Calu3 (cell line): ENCODE measurements around the gene GRPEL1. TPM values are rescaled to one million over a fixed set of nuclear protein-coding genes. Genes with fewer than 3 reads are reported as not detected.
"Not testable (repeated sequence)": the region's sequence is repeated elsewhere in the genome, so short reads cannot be mapped to it uniquely, and the experiment has no call there.

ENCODE experiments used
- BruUV-seq: library from RNA; stranded (reverse); fragments of 400-500 nt; replicated peaks from 2 replicates; lab custom pipeline; 2021; lab: Mats Ljungman, UMichigan
- CTCF ChIA-PET: fragments of 300-600 bp; sonication (Branson Sonifier 250); formaldehyde crosslinking; loops from one replicate; lab custom pipeline; 2022; ENCODE audit warnings: antibody characterized with exemption; lab: Charles Lee
- DNase-seq: peaks from one replicate; pipeline ENCODE4 v3.0.0; 2022
- H3K27ac Mint-ChIP-seq: one replicate; pipeline ENCODE4 v1.8.0; 2022; ENCODE audit warnings: mixed read lengths; ENCODE audit not compliant: unreplicated experiment
- H3K27me3 Mint-ChIP-seq: one replicate; pipeline ENCODE4 v1.8.0; 2022; ENCODE audit warnings: mixed read lengths; ENCODE audit not compliant: unreplicated experiment
- H3K36me3 Mint-ChIP-seq: one replicate; pipeline ENCODE4 v1.8.0; 2022; ENCODE audit warnings: mild to moderate bottlenecking, moderate library complexity, mixed read lengths; ENCODE audit not compliant: insufficient read depth, unreplicated experiment
- H3K4me1 Mint-ChIP-seq: one replicate; pipeline ENCODE4 v1.8.0; 2022; ENCODE audit warnings: mild to moderate bottlenecking, low read depth, mixed read lengths; ENCODE audit not compliant: unreplicated experiment
- H3K4me3 Mint-ChIP-seq: one replicate; pipeline ENCODE4 v1.8.0; 2022; ENCODE audit warnings: mild to moderate bottlenecking, low read depth, moderate library complexity, mixed read lengths; ENCODE audit not compliant: unreplicated experiment
- H3K9me3 Mint-ChIP-seq: one replicate; pipeline ENCODE4 v1.8.0; 2022; ENCODE audit warnings: low read depth, mixed read lengths; ENCODE audit not compliant: unreplicated experiment
- intact Hi-C: fragments of 100-400 bp; cut with micrococcal nuclease; formaldehyde crosslinking; loops from one replicate; pipeline ENCODE4 v1.10.0; 2022; ENCODE audit not compliant: unreplicated experiment
- total RNA-seq: library from RNA; stranded (reverse); gene quantifications from 2 replicates; pipeline ENCODE4 v1.2.3, GENCODE V29; 2022
- TF ChIP-seq, protein P1 (sequence below): fragments of 200-600 bp; IDR thresholded peaks from one replicate; pipeline ENCODE4 v1.8.0; 2022; ENCODE audit warnings: antibody characterized with exemption; ENCODE audit not compliant: unreplicated experiment

Gene GRPEL1
- total RNA-seq, 1 experiment from 2014 or later = 32.2 TPM

DNA sequence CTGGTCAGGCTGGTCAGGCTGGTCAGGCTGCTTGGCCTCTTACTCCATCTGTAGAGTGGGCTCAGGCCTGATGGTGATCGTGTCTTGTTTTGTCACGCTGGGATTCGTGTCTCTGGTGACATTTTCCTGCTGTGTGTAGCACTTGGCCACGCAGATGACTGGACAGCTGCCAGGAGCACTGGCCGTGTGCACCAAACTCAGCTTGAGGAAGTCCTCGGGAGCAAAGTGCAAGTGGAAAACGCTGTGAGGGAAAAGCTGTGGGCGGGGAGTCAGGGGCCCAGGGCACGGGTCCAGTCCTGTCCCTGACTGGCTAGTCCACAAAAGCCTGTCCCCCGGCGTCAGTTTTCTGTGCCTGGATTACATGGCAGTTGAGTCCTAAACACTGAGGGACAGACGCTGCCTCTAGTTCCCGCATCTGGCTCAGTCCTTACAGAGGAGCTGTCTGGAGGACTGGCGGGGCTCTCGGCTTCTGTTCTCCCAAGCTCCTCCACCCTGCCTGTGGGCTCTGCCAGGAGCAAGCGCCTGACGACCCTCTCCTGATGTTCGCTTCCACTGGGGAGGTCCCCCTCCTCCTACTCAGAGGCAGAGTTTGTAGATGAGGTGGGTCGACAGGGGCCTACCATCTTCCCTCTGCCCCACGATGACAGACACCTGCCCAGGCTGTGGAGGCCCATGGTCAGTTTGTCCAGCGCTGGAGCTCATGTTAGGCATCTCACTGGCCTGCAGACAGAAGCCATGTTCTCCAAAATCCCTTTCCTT lies 35.9 kb upstream of the GRPEL1 start:
- Mint-ChIP-seq H3K4me3 (peak overlapping the region; percentile 79), H3K27me3 (peaks cover 4% of the 10 kb centered on the region), H3K36me3 (peaks cover 13% of the 10 kb centered on the region), H3K9me3 (no peaks in the 10 kb centered on the region), H3K4me1 (peaks cover 7% of the 10 kb centered on the region), H3K27ac (no peak overlapping the region)
- CTCF ChIA-PET = no interaction called here
- no TSS peak for BruUV-seq
- intact Hi-C loops = no loop called here
- peak; percentile 18 for DNase-seq
- TF ChIP-seq, protein P1, sequence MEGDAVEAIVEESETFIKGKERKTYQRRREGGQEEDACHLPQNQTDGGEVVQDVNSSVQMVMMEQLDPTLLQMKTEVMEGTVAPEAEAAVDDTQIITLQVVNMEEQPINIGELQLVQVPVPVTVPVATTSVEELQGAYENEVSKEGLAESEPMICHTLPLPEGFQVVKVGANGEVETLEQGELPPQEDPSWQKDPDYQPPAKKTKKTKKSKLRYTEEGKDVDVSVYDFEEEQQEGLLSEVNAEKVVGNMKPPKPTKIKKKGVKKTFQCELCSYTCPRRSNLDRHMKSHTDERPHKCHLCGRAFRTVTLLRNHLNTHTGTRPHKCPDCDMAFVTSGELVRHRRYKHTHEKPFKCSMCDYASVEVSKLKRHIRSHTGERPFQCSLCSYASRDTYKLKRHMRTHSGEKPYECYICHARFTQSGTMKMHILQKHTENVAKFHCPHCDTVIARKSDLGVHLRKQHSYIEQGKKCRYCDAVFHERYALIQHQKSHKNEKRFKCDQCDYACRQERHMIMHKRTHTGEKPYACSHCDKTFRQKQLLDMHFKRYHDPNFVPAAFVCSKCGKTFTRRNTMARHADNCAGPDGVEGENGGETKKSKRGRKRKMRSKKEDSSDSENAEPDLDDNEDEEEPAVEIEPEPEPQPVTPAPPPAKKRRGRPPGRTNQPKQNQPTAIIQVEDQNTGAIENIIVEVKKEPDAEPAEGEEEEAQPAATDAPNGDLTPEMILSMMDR = no peak

DNA sequence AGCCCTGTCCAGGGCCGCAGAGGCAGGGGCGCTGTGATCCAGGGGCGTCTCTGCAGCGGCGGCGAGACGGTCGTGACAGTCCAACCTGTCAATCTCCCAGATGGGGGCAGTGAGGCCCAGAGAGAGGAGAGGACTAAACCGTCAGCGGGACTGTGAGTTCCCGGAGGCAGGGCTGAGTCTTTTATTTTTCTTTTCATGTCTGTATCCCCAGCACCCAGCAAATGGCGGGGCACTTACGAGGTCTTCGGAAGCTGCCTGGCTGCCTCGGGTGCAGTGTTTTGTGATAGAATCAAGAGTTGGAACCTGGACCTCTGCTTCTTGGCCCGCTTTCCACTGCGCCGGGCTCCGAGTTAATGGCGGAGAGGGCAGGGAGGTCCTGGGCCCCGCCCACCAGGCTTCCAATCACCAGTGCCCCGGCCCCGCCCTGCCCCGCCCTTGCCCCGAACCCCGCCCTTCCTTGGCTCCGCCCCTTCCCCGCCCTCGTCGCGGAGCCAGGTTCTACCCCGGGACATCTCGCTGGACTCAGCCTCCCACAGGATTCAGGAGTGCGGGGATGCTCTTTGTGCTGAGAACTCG lies 35.3 kb upstream of the GRPEL1 start:
- H3K4me3 Mint-ChIP-seq = peak overlapping the region; percentile 79
- intact Hi-C loops = no loop called here
- peaks cover 13% of the 10 kb centered on the region for H3K36me3 Mint-ChIP-seq
- DNase-seq = peak; percentile 82
- no peak overlapping the region for H3K27ac Mint-ChIP-seq
- BruUV-seq = TSS peak; percentile 90
- CTCF ChIA-PET = interaction anchor here (0.6 kb wide), 1 partner anchor 365 kb away, joined by 3 read pairs; no protein-coding TSS in a partner anchor
- TF ChIP-seq, protein P1 = no peak
- H3K27me3 Mint-ChIP-seq = peaks cover 4% of the 10 kb centered on the region
- H3K9me3 Mint-ChIP-seq = no peaks in the 10 kb centered on the region
- peaks cover 7% of the 10 kb centered on the region for H3K4me1 Mint-ChIP-seq

GRCh38 chr4:7102516-7102909 lies 34.6 kb upstream of the GRPEL1 start:
- BruUV-seq, intact Hi-C loops, H3K27ac Mint-ChIP-seq, H3K4me1 Mint-ChIP-seq, DNase-seq, H3K9me3 Mint-ChIP-seq: not testable (repeated sequence)
- peak overlapping the region; percentile 79 for H3K4me3 Mint-ChIP-seq
- CTCF ChIA-PET = interaction anchor here (0.6 kb wide), 1 partner anchor 365 kb away, joined by 3 read pairs; no protein-coding TSS in a partner anchor
- H3K36me3 Mint-ChIP-seq = peaks cover 13% of the 10 kb centered on the region
- H3K27me3 Mint-ChIP-seq = peaks cover 11% of the 10 kb centered on the region

GRCh38 chr4:7101692-7102515 lies 34.0 kb upstream of the GRPEL1 start:
- H3K4me3 Mint-ChIP-seq = peak overlapping the region; percentile 79
- BruUV-seq = no TSS peak
- H3K4me1 Mint-ChIP-seq = peaks cover 7% of the 10 kb centered on the region
- peaks cover 17% of the 10 kb centered on the region for H3K27me3 Mint-ChIP-seq
- no peaks in the 10 kb centered on the region for H3K9me3 Mint-ChIP-seq
- CTCF ChIA-PET = no interaction called here
- TF ChIP-seq, protein P1 = peak; percentile 37
- no peak overlapping the region for H3K27ac Mint-ChIP-seq
- DNase-seq = peak; percentile 66
- peaks cover 13% of the 10 kb centered on the region for H3K36me3 Mint-ChIP-seq
- intact Hi-C loops = no loop called here
